A549 (cell line): ENCODE data around the gene BOK. TPM values are rescaled to one million over a fixed set of nuclear protein-coding genes. Genes with fewer than 3 reads are reported as not detected.

Source experiments
- ATAC-seq, 2 experiments: fragments of 200-7000 bp in 1 of 2; fragments of >200 bp in 1 of 2; cut with Nextera tagmentation in 1 of 2; cut with Tn5 transposase in 1 of 2; 3 replicates each; pipeline versions ENCODE4 v1.8.0 to v1.9.1; 2018 to 2020; ENCODE audit warnings: mild to moderate bottlenecking in 1 of 2, moderate library complexity in 1 of 2
- CTCF ChIA-PET: fragments of 300-600 bp; sonication (Branson Sonifier 250); formaldehyde crosslinking; extraction: SDS; loops from one replicate; lab custom pipeline; 2021; ENCODE audit warnings: antibody characterized with exemption, inconsistent platforms; lab: Yijun Ruan, JAX
- POLR2A ChIA-PET: fragments of 350-600 bp; formaldehyde crosslinking; extraction: SDS; loops from one replicate; lab custom pipeline; 2021; ENCODE audit warnings: antibody characterized with exemption, inconsistent platforms; lab: Yijun Ruan, JAX
- DNase-seq, 2 experiments: peaks; one replicate each; pipeline versions ENCODE4 v3.0.0 to v3.0.0-alpha.2; 2011 to 2016; ENCODE audit warnings: low read depth in 1 of 2, low spot score in 1 of 2
- FAIRE-seq: peaks from 2 replicates; lab custom pipeline; 2011; peaks lifted over from hg19 to GRCh38; lab: Jason Lieb, UNC
- H3K27ac ChIP-seq, 2 experiments: fragments of >200 bp; sonication (Bioruptor Twin); formaldehyde crosslinking; 3 replicates each; pipeline ENCODE4 v1.5.1; 2016 to 2017
- H3K4me1 ChIP-seq: fragments of >200 bp; sonication (Bioruptor Twin); formaldehyde crosslinking; 3 replicates; pipeline ENCODE4 v1.6.1; 2016
- H3K4me2 ChIP-seq: fragments of >200 bp; sonication (Bioruptor Twin); formaldehyde crosslinking; 3 replicates; pipeline ENCODE4 v1.6.1; 2016
- H3K4me3 ChIP-seq: fragments of >200 bp; sonication (Bioruptor Twin); formaldehyde crosslinking; 3 replicates; pipeline ENCODE4 v1.5.1; 2016
- H3K9me3 ChIP-seq: fragments of >200 bp; sonication (Bioruptor Twin); formaldehyde crosslinking; 3 replicates; pipeline ENCODE4 v1.6.1; 2016
- CBX2 ChIP-seq: fragments of 200-600 bp; sonication (generic); IDR thresholded peaks from 2 replicates; pipeline ENCODE4 v1.6.1; 2016; ENCODE audit warnings: low read depth, mild to moderate bottlenecking, borderline replicate concordance
- CHD2 ChIP-seq: fragments of 150-350 bp; IDR thresholded peaks from 2 replicates; pipeline ENCODE4 v1.6.1; 2014; ENCODE audit warnings: low read length; ENCODE audit not compliant: partially characterized antibody
- EHF ChIP-seq: fragments of 250-450 bp; sonication (Bioruptor Pico); IDR thresholded peaks from 2 replicates; pipeline ENCODE4 v1.5.0; 2020; ENCODE audit warnings: mild to moderate bottlenecking
- EHMT2 ChIP-seq: fragments of 200-600 bp; sonication (generic); IDR thresholded peaks from 2 replicates; pipeline ENCODE4 v1.6.1; 2016; ENCODE audit warnings: antibody characterized with exemption, low read depth, mild to moderate bottlenecking, moderate library complexity
- ESRRA ChIP-seq: fragments of 150-350 bp; IDR thresholded peaks from 2 replicates; pipeline ENCODE4 v1.6.1; 2014; ENCODE audit warnings: mild to moderate bottlenecking, low read length, borderline replicate concordance
- FOSB ChIP-seq: fragments of 250-450 bp; sonication (Bioruptor Pico); IDR thresholded peaks from 2 replicates; pipeline ENCODE4 v1.5.0; 2020; ENCODE audit warnings: mild to moderate bottlenecking, moderate library complexity
- FOSL2 ChIP-seq, 2 experiments: fragments of 450-650 bp in 1 of 2; fragments of >200 bp in 1 of 2; sonication (Bioruptor Twin) in 1 of 2; formaldehyde crosslinking; IDR thresholded peaks; 2 replicates each; pipeline versions ENCODE4 v1.5.0 to v1.6.1; 2016 to 2020; ENCODE audit warnings: mild to moderate bottlenecking in 1 of 2, moderate library complexity in 1 of 2
- HDAC2 ChIP-seq: fragments of 200-600 bp; sonication (generic); IDR thresholded peaks from 2 replicates; pipeline ENCODE4 v1.6.1; 2016
- HEYL ChIP-seq: fragments of 250-450 bp; sonication (Bioruptor Pico); IDR thresholded peaks from 2 replicates; pipeline ENCODE4 v1.8.0; 2021; ENCODE audit warnings: mild to moderate bottlenecking, moderate library complexity
- HOXA7 ChIP-seq: fragments of 250-450 bp; sonication (Bioruptor Pico); IDR thresholded peaks from 2 replicates; pipeline ENCODE4 v1.5.0; 2020; ENCODE audit warnings: mild to moderate bottlenecking, moderate library complexity
- HOXB13 ChIP-seq: fragments of 250-450 bp; sonication (Bioruptor Pico); IDR thresholded peaks from 2 replicates; pipeline ENCODE4 v1.5.0; 2020; ENCODE audit warnings: low read depth, mild to moderate bottlenecking, moderate library complexity
- KDM1A ChIP-seq: fragments of 200-600 bp; sonication (generic); IDR thresholded peaks from 2 replicates; pipeline ENCODE4 v1.6.1; 2016; ENCODE audit warnings: low read depth, mild to moderate bottlenecking
- MAFK ChIP-seq: fragments of 450-650 bp; IDR thresholded peaks from 2 replicates; pipeline ENCODE4 v1.6.1; 2014; ENCODE audit not compliant: partially characterized antibody
- MAZ ChIP-seq: fragments of 150-350 bp; IDR thresholded peaks from 2 replicates; pipeline ENCODE4 v1.6.1; 2014; ENCODE audit warnings: antibody characterized with exemption, low read depth, low read length, borderline replicate concordance
- MYC ChIP-seq: IDR thresholded peaks from 2 replicates; pipeline ENCODE4 v1.6.1; 2012; ENCODE audit warnings: mild to moderate bottlenecking, inconsistent platforms, low read length, improper control_type of control experiment, borderline replicate concordance
- NPAS2 ChIP-seq: fragments of 250-450 bp; sonication (Bioruptor Pico); IDR thresholded peaks from 2 replicates; pipeline ENCODE4 v1.8.0; 2022; ENCODE audit warnings: mild to moderate bottlenecking, moderate library complexity, borderline replicate concordance
- NR3C1 ChIP-seq: fragments of >200 bp; sonication (Bioruptor Twin); formaldehyde crosslinking; IDR thresholded peaks from 3 replicates; pipeline ENCODE4 v1.6.1; 2017
- PHF8 ChIP-seq: fragments of 200-600 bp; sonication (generic); IDR thresholded peaks from 2 replicates; pipeline ENCODE4 v1.6.1; 2016; ENCODE audit warnings: low read depth, mild to moderate bottlenecking, antibody characterized with exemption, moderate library complexity, borderline replicate concordance
- POLR2A ChIP-seq: IDR thresholded peaks from 2 replicates; pipeline ENCODE4 v1.6.1; 2012; ENCODE audit warnings: mild to moderate bottlenecking, low read length
- POLR2AphosphoS2 ChIP-seq: conservative IDR thresholded peaks from 2 replicates; pipeline ENCODE4 v1.6.1; 2012; ENCODE audit warnings: low read length, improper control_type of control experiment, inconsistent platforms
- RAD21 ChIP-seq, 2 experiments: fragments of >200 bp in 1 of 2; sonication (Bioruptor Twin) in 1 of 2; formaldehyde crosslinking in 1 of 2; IDR thresholded peaks in 1 of 2; conservative IDR thresholded peaks in 1 of 2; 2 replicates in 1 of 2; 3 replicates in 1 of 2; pipeline ENCODE4 v1.6.1; 2012 to 2018; ENCODE audit warnings: inconsistent platforms in 1 of 2
- RNF2 ChIP-seq: fragments of 200-600 bp; sonication (generic); IDR thresholded peaks from 2 replicates; pipeline ENCODE4 v1.6.1; 2016; ENCODE audit warnings: low read depth, mild to moderate bottlenecking, antibody characterized with exemption, moderate library complexity, borderline replicate concordance
- TFCP2L1 ChIP-seq: fragments of 250-450 bp; sonication (Bioruptor Pico); IDR thresholded peaks from 2 replicates; pipeline ENCODE4 v1.5.0; 2021; ENCODE audit warnings: mild to moderate bottlenecking
- ZSCAN20 ChIP-seq: fragments of 250-450 bp; sonication (Bioruptor Pico); IDR thresholded peaks from 2 replicates; pipeline ENCODE4 v1.8.0; 2022; ENCODE audit warnings: mild to moderate bottlenecking, moderate library complexity
- WGBS: methylation state at CpG from one replicate; pipeline ENCODE4 v1.1.6; 2017; ENCODE audit errors: missing lambda C conversion rate; 5-methylcytosine and 5-hydroxymethylcytosine counted together
- polyA plus RNA-seq, 4 experiments: library from polyadenylated mRNA; depleted of rRNA in 3 of 4; stranded (reverse); fragments of >200 nt; fragmentation: RNase III in 1 of 4; extraction: RNeasy Plus Mini Kit Qiagen cat#74134 plus additional on column Dnase treatment in 1 of 4; gene quantifications; 2 replicates in 3 of 4; 3 replicates in 1 of 4; pipeline ENCODE4 v1.2.3, GENCODE V29; 2011 to 2017
- TF ChIP-seq, protein P1 (sequence below): IDR thresholded peaks from 2 replicates; pipeline ENCODE4 v1.6.1; 2012
- TF ChIP-seq, protein P2 (sequence below): fragments of 250-450 bp; sonication (Bioruptor Pico); IDR thresholded peaks from 2 replicates; pipeline ENCODE4 v1.5.0; 2020; ENCODE audit warnings: low read depth, mild to moderate bottlenecking, moderate library complexity
- TF ChIP-seq, protein P3 (sequence below): fragments of >200 bp; sonication (Bioruptor Twin); formaldehyde crosslinking; IDR thresholded peaks from 3 replicates; pipeline ENCODE4 v1.6.1; 2016
- TF ChIP-seq, protein P4 (sequence below): IDR thresholded peaks from 2 replicates; pipeline ENCODE4 v1.6.1; 2012; ENCODE audit warnings: low read depth, borderline replicate concordance
- TF ChIP-seq, protein P5 (sequence below): fragments of >200 bp; sonication (Bioruptor Twin); formaldehyde crosslinking; IDR thresholded peaks from 3 replicates; pipeline ENCODE4 v1.5.1; 2016
- TF ChIP-seq, protein P6 (sequence below): fragments of 150-350 bp; IDR thresholded peaks from 2 replicates; pipeline ENCODE4 v1.6.1; 2014; ENCODE audit warnings: low read depth, mild to moderate bottlenecking, low read length

BOK gene
- polyA plus RNA-seq, 2 of the 4 experiments (the other 2 are of a cell fraction) = 5.0 to 12.6 TPM

DNA sequence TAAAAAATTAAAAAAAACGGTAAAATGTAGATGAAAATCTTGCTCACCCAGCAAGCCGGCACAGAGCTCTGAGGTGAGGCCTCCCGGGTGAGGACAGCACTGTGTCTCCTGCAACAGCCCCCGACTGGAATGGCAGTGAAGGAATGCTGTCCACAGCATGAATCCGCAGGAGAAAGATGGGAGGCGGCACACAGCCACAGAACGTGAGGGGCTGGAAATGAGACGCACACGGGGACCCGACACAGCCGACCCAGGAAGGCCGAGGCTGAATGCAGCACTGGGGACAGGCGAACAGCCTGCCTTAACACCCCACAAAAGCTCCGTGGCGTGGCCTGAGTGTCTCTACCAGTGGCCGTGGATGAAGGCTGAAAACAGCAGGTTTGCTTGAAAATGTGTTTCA lies 34.7 kb downstream of the BOK start:
- CTCF ChIA-PET = no interaction called here
- no peak for FAIRE-seq
- POLR2A ChIA-PET = no interaction called here
- no peak for DNase-seq
- no peak for ATAC-seq
- 92% methylated on average over 16 of the region's 16 CpGs for WGBS
- Histone ChIP-seq H3K4me3 (no peak overlapping the region), H3K4me1 (no peaks in the 10 kb centered on the region), H3K27ac (no peak overlapping the region), H3K4me2 (no peak overlapping the region), H3K9me3 (peaks cover 12% of the 10 kb centered on the region)
- TF ChIP-seq HDAC2 (no peak), PHF8 (no peak), EHMT2 (no peak), MAZ (no peak), FOSB (no peak), RAD21 (conservative IDR thresholded peaks at IDR 0.05 in 1 of 2, IDR thresholded peaks at IDR 0.05 in 1 of 2) (no peak), CHD2 (no peak), NPAS2 (no peak), POLR2AphosphoS2 (no peak), MAFK (no peak), HOXB13 (CRISPR knock-in tag) (no peak), MYC (no peak)
- TF ChIP-seq, protein P1, sequence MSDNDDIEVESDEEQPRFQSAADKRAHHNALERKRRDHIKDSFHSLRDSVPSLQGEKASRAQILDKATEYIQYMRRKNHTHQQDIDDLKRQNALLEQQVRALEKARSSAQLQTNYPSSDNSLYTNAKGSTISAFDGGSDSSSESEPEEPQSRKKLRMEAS = no peak
- TF ChIP-seq, protein P2, sequence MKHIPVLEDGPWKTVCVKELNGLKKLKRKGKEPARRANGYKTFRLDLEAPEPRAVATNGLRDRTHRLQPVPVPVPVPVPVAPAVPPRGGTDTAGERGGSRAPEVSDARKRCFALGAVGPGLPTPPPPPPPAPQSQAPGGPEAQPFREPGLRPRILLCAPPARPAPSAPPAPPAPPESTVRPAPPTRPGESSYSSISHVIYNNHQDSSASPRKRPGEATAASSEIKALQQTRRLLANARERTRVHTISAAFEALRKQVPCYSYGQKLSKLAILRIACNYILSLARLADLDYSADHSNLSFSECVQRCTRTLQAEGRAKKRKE = no peak
- TF ChIP-seq, protein P3, sequence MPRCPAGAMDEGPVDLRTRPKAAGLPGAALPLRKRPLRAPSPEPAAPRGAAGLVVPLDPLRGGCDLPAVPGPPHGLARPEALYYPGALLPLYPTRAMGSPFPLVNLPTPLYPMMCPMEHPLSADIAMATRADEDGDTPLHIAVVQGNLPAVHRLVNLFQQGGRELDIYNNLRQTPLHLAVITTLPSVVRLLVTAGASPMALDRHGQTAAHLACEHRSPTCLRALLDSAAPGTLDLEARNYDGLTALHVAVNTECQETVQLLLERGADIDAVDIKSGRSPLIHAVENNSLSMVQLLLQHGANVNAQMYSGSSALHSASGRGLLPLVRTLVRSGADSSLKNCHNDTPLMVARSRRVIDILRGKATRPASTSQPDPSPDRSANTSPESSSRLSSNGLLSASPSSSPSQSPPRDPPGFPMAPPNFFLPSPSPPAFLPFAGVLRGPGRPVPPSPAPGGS = no peak
- TF ChIP-seq, protein P4, sequence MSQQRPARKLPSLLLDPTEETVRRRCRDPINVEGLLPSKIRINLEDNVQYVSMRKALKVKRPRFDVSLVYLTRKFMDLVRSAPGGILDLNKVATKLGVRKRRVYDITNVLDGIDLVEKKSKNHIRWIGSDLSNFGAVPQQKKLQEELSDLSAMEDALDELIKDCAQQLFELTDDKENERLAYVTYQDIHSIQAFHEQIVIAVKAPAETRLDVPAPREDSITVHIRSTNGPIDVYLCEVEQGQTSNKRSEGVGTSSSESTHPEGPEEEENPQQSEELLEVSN = no peak

DNA sequence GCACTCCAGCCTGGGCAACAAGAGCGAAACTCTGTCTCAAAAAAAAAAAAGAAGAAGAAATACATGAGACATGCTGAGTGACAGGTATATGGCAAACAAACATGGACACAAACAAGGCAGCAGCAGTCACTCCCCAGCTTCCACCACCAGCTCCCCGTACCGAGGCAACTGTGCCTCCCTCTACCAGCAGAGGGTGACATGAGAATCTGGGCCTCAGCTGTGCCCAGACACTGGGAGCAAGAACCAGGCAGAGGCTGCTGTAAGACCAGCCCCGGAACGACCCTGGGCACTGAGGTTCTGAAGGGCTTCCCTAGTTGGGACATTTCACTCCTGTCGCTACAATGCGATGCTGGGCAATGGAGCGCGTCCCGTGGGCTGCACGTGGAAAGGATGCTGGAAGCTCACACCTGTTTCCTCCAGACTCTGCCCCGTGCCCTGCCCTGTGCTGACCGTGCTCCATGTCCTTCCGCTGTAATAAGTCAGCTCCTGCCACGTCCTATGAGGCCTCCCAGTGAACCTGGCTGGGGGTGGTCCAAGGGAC lies 37.1 kb downstream of the BOK start:
- no peaks in the 10 kb centered on the region; the same call in 2 of the 3 replicates for H3K9me3 ChIP-seq
- ATAC-seq (peak; percentile 39 to 71; a peak in 4 of 6 replicates), FAIRE-seq (no peak), DNase-seq (peak in 1 of 2 experiments; percentile 21)
- no peak overlapping the region for H3K27ac ChIP-seq
- ChIA-PET CTCF (interaction anchor here (0.9 to 1.1 kb wide), 2 partner anchors 40 to 64 kb away, joined by 3 to 4 read pairs; no protein-coding TSS in a partner anchor), POLR2A (no interaction called here)
- H3K4me2 ChIP-seq = no peak overlapping the region
- no peak overlapping the region for H3K4me3 ChIP-seq
- WGBS = 97% methylated on average over 15 of the region's 15 CpGs
- TF ChIP-seq NR3C1 (no peak), HOXA7 (CRISPR knock-in tag) (no peak), POLR2A (no peak), TFCP2L1 (CRISPR knock-in tag) (no peak), KDM1A (no peak), RNF2 (no peak), CBX2 (no peak), HEYL (CRISPR knock-in tag) (no peak), FOSL2 (IDR thresholded peaks at IDR 0.05) (no peak), FOSL2 (CRISPR knock-in tag; IDR thresholded peaks at IDR 0.05) (no peak), MAZ (no peak), ZSCAN20 (CRISPR knock-in tag) (no peak), EHF (no peak), ESRRA (no peak)
- TF ChIP-seq, protein P5, sequence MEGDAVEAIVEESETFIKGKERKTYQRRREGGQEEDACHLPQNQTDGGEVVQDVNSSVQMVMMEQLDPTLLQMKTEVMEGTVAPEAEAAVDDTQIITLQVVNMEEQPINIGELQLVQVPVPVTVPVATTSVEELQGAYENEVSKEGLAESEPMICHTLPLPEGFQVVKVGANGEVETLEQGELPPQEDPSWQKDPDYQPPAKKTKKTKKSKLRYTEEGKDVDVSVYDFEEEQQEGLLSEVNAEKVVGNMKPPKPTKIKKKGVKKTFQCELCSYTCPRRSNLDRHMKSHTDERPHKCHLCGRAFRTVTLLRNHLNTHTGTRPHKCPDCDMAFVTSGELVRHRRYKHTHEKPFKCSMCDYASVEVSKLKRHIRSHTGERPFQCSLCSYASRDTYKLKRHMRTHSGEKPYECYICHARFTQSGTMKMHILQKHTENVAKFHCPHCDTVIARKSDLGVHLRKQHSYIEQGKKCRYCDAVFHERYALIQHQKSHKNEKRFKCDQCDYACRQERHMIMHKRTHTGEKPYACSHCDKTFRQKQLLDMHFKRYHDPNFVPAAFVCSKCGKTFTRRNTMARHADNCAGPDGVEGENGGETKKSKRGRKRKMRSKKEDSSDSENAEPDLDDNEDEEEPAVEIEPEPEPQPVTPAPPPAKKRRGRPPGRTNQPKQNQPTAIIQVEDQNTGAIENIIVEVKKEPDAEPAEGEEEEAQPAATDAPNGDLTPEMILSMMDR = no peak
- TF ChIP-seq, protein P2 = no peak
- TF ChIP-seq, protein P1 = no peak
- TF ChIP-seq, protein P6, sequence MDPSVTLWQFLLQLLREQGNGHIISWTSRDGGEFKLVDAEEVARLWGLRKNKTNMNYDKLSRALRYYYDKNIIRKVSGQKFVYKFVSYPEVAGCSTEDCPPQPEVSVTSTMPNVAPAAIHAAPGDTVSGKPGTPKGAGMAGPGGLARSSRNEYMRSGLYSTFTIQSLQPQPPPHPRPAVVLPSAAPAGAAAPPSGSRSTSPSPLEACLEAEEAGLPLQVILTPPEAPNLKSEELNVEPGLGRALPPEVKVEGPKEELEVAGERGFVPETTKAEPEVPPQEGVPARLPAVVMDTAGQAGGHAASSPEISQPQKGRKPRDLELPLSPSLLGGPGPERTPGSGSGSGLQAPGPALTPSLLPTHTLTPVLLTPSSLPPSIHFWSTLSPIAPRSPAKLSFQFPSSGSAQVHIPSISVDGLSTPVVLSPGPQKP = no peak
- no peaks in the 10 kb centered on the region for H3K4me1 ChIP-seq
